IMR-90 (cell line): ENCODE data around the gene SLC46A2.
A peak's percentile ranks its signal among the peaks of the same experiment; 100 is the strongest.

Experiments
- BHLHE40 ChIP-seq: fragments of 150-350 bp; IDR thresholded peaks from 2 replicates; pipeline ENCODE4 v1.6.1; 2016; ENCODE audit warnings: mild to moderate bottlenecking, low read depth, low read length
- CTCF ChIP-seq: conservative IDR thresholded peaks from 2 replicates; pipeline ENCODE4 v1.5.1; 2012; ENCODE audit warnings: mild to moderate bottlenecking, low read depth, low read length, improper control_type of control experiment
- MAFK ChIP-seq: IDR thresholded peaks from 2 replicates; pipeline ENCODE4 v1.6.1; 2012; ENCODE audit warnings: low read depth, low read length, improper control_type of control experiment
- MAZ ChIP-seq: IDR thresholded peaks from 2 replicates; pipeline ENCODE4 v1.6.1; 2012; ENCODE audit warnings: low read depth, mild to moderate bottlenecking, low read length, improper control_type of control experiment, moderate library complexity, borderline replicate concordance
- MXI1 ChIP-seq: IDR thresholded peaks from 2 replicates; pipeline ENCODE4 v1.6.1; 2012; ENCODE audit warnings: low read depth, mild to moderate bottlenecking, low read length, moderate library complexity, borderline replicate concordance
- RCOR1 ChIP-seq: IDR thresholded peaks from 2 replicates; pipeline ENCODE4 v1.6.1; 2012; ENCODE audit warnings: mild to moderate bottlenecking, low read length, improper control_type of control experiment; ENCODE audit not compliant: insufficient replicate concordance
- RFX5 ChIP-seq: IDR thresholded peaks from 2 replicates; pipeline ENCODE4 v1.8.0; 2012; ENCODE audit warnings: low read depth, mild to moderate bottlenecking, low read length, moderate library complexity
- SMC3 ChIP-seq: fragments of 150-350 bp; IDR thresholded peaks from 2 replicates; pipeline ENCODE4 v1.6.1; 2016; ENCODE audit warnings: low read depth, mild to moderate bottlenecking, antibody characterized with exemption, low read length, moderate library complexity

GRCh38 chr9:112858625-112859147 lies 32.0 kb downstream of the SLC46A2 start:
- no peak for TF ChIP-seq CTCF
- no peak for TF ChIP-seq MXI1
- no peak for TF ChIP-seq RFX5
- no peak for TF ChIP-seq SMC3
- TF ChIP-seq MAZ = no peak
- 0 out of 2 replicates have a peak, but pooled peaks have one; percentile 3 for TF ChIP-seq MAFK
- TF ChIP-seq BHLHE40 = no peak
- no peak for TF ChIP-seq RCOR1
